Mesenchymal stem cell (in vitro differentiated cells and primary cell): ENCODE results near the gene SETD3.

Experiments
- DNase-seq: peaks from one replicate; pipeline ENCODE4 v3.0.0-alpha.2; 2013
- H2AFZ ChIP-seq: one replicate; pipeline ENCODE4 v1.6.1; 2013; ENCODE audit warnings: low read depth, mild to moderate bottlenecking, control low read depth, inconsistent platforms, low read length, moderate library complexity
- H2AK5ac ChIP-seq: 2 replicates; pipeline ENCODE4 v1.6.1; 2013; ENCODE audit warnings: low read length, moderate library complexity, mild to moderate bottlenecking, inconsistent platforms; ENCODE audit not compliant: severe bottlenecking
- H2BK120ac ChIP-seq: one replicate; pipeline ENCODE4 v1.6.1; 2013; ENCODE audit warnings: low read depth, mild to moderate bottlenecking, inconsistent platforms, low read length, moderate library complexity
- H2BK12ac ChIP-seq, 2 experiments: one replicate each; pipeline ENCODE4 v1.6.1; 2013; ENCODE audit warnings: inconsistent platforms in 2 of 2, low read length in 2 of 2, mild to moderate bottlenecking in 2 of 2, moderate library complexity in 2 of 2, control low read depth in 1 of 2
- H2BK15ac ChIP-seq: one replicate; pipeline ENCODE4 v1.6.1; 2013; ENCODE audit warnings: mild to moderate bottlenecking, low read depth, inconsistent platforms; ENCODE audit not compliant: poor library complexity, severe bottlenecking
- H2BK5ac ChIP-seq: 2 replicates; pipeline ENCODE4 v1.6.1; 2013; ENCODE audit warnings: low read depth, mild to moderate bottlenecking, low read length, control low read depth, inconsistent platforms; ENCODE audit not compliant: poor library complexity, severe bottlenecking
- H3K14ac ChIP-seq, 2 experiments: one replicate each; pipeline ENCODE4 v1.6.1; 2013; ENCODE audit warnings: inconsistent platforms in 2 of 2, low read length in 2 of 2, control low read depth in 1 of 2, mild to moderate bottlenecking in 1 of 2, moderate library complexity in 1 of 2
- H3K18ac ChIP-seq, 2 experiments: one replicate each; pipeline ENCODE4 v1.6.1; 2013; ENCODE audit warnings: inconsistent platforms in 2 of 2, low read length in 2 of 2, control low read depth in 1 of 2, low read depth in 1 of 2, mild to moderate bottlenecking in 1 of 2
- H3K23ac ChIP-seq, 2 experiments: one replicate each; pipeline ENCODE4 v1.6.1; 2013; ENCODE audit warnings: inconsistent platforms in 2 of 2, low read length in 2 of 2, mild to moderate bottlenecking in 2 of 2, moderate library complexity in 2 of 2, control low read depth in 1 of 2
- H3K27ac ChIP-seq: 2 replicates; pipeline ENCODE4 v1.5.1; 2013; ENCODE audit warnings: mild to moderate bottlenecking, moderate library complexity, low read length, control low read depth, inconsistent platforms; ENCODE audit not compliant: poor library complexity, severe bottlenecking
- H3K27me3 ChIP-seq, 2 experiments: 2 replicates each; pipeline versions ENCODE4 v1.6.1 to v1.7.0; 2013; ENCODE audit warnings: low read length in 2 of 2, mild to moderate bottlenecking in 2 of 2, moderate library complexity in 2 of 2, control low read depth in 1 of 2, inconsistent platforms in 1 of 2; ENCODE audit not compliant: control insufficient read depth in 1 of 2, insufficient read depth in 1 of 2
- H3K36me3 ChIP-seq, 2 experiments: 2 replicates each; pipeline versions ENCODE4 v1.6.1 to v1.7.0; 2013; ENCODE audit warnings: low read length in 2 of 2, control low read depth in 1 of 2, inconsistent platforms in 1 of 2, low read depth in 1 of 2, mild to moderate bottlenecking in 1 of 2; ENCODE audit not compliant: insufficient read depth in 2 of 2, control insufficient read depth in 1 of 2
- H3K4ac ChIP-seq, 2 experiments: one replicate each; pipeline ENCODE4 v1.6.1; 2013; ENCODE audit warnings: inconsistent platforms in 2 of 2, low read length in 2 of 2, mild to moderate bottlenecking in 2 of 2, moderate library complexity in 2 of 2, control low read depth in 1 of 2, low read depth in 1 of 2
- H3K4me1 ChIP-seq: 2 replicates; pipeline ENCODE4 v1.6.1; 2013; ENCODE audit warnings: low read depth, low read length, control low read depth; ENCODE audit not compliant: control insufficient read depth, insufficient read depth
- H3K4me2 ChIP-seq: 2 replicates; pipeline ENCODE4 v1.6.1; 2013; ENCODE audit warnings: low read length, mild to moderate bottlenecking, inconsistent platforms; ENCODE audit not compliant: poor library complexity, severe bottlenecking
- H3K4me3 ChIP-seq, 2 experiments: 2 replicates each; pipeline versions ENCODE4 v1.5.1 to v1.7.0; 2013; ENCODE audit warnings: low read length in 2 of 2, mild to moderate bottlenecking in 2 of 2, control low read depth in 1 of 2, low read depth in 1 of 2; ENCODE audit not compliant: insufficient read depth in 1 of 2
- H3K79me1 ChIP-seq: replicated peaks from 2 replicates; pipeline ENCODE4 v1.6.1; 2013; ENCODE audit warnings: mild to moderate bottlenecking, control low read depth, low read length, inconsistent platforms; ENCODE audit not compliant: poor library complexity, severe bottlenecking
- H3K9ac ChIP-seq: 2 replicates; pipeline ENCODE4 v1.7.0; 2013; ENCODE audit warnings: mild to moderate bottlenecking, low read length, moderate library complexity
- H3K9me3 ChIP-seq: 2 replicates; pipeline ENCODE4 v1.7.0; 2013; ENCODE audit warnings: mild to moderate bottlenecking, low read length; ENCODE audit not compliant: control insufficient read depth
- H4K8ac ChIP-seq: one replicate; pipeline ENCODE4 v1.6.1; 2013; ENCODE audit warnings: inconsistent platforms, mild to moderate bottlenecking, low read length, moderate library complexity
- H4K91ac ChIP-seq: one replicate; pipeline ENCODE4 v1.6.1; 2013; ENCODE audit warnings: mild to moderate bottlenecking, low read length, inconsistent platforms
- WGBS: methylation state at CpG from one replicate; pipeline ENCODE4 v1.1.7; 2013; ENCODE audit warnings: mixed read lengths; 5-methylcytosine and 5-hydroxymethylcytosine counted together

Gene SETD3

GRCh38 chr14:99512571-99513182 is 32.0 kb upstream of the SETD3 start:
- Histone ChIP-seq H3K4me3 (no peak overlapping the region), H4K91ac (no peak overlapping the region), H3K18ac (no peak overlapping the region), H3K9ac (no peak overlapping the region), H2BK12ac (no peak overlapping the region), H3K4me1 (peaks cover 8% of the 10 kb centered on the region), H2BK15ac (no peak overlapping the region), H3K14ac (no peak overlapping the region), H2BK5ac (no peak overlapping the region), H3K79me1 (peaks cover 10% of the 10 kb centered on the region), H3K23ac (no peak overlapping the region), H3K4me2 (no peak overlapping the region), H3K36me3 (peaks cover 29 to 69% of the 10 kb centered on the region in 2 experiments), H3K4ac (no peak overlapping the region), H3K9me3 (no peaks in the 10 kb centered on the region), H3K27me3 (peaks cover 0 to 5% of the 10 kb centered on the region in 2 experiments), H3K27ac (no peak overlapping the region), H2AK5ac (no peak overlapping the region), H4K8ac (no peak overlapping the region), H2BK120ac (no peak overlapping the region), H2AFZ (no peak overlapping the region)
- WGBS, result 94% methylated on average over 16 of the region's 16 CpGs
- no peak for DNase-seq

- no peak overlapping the region for H4K91ac ChIP-seq
- peaks cover 8% of the 10 kb centered on the region for H3K4me1 ChIP-seq
- H2AFZ ChIP-seq, result no peak overlapping the region
- no peak overlapping the region for H3K4me3 ChIP-seq
- no peak for DNase-seq
- H3K27me3 ChIP-seq, result peaks cover 0 to under 1% of the 10 kb centered on the region in 2 experiments
- no peak overlapping the region for H2BK120ac ChIP-seq
- peak overlapping the region; percentile 46 for H3K9ac ChIP-seq
- no peak overlapping the region for H3K4ac ChIP-seq
- H3K36me3 ChIP-seq, result peaks cover 35 to 75% of the 10 kb centered on the region in 2 experiments
- no peak overlapping the region for H3K18ac ChIP-seq
- H3K4me2 ChIP-seq, result no peak overlapping the region
- no peak overlapping the region for H3K23ac ChIP-seq
- no peak overlapping the region for H3K27ac ChIP-seq
- H4K8ac ChIP-seq, result no peak overlapping the region
- WGBS, result 96% methylated on average over 9 of the region's 10 CpGs
- H2BK5ac ChIP-seq, result no peak overlapping the region
- H3K14ac ChIP-seq, result no peak overlapping the region
- no peak overlapping the region for H2AK5ac ChIP-seq
- H2BK12ac ChIP-seq, result no peak overlapping the region
- H2BK15ac ChIP-seq, result no peak overlapping the region
- peaks cover 10% of the 10 kb centered on the region for H3K79me1 ChIP-seq
- no peaks in the 10 kb centered on the region for H3K9me3 ChIP-seq
Measured at GRCh38 chr14:99512110-99512449, 31.4 kb upstream of the SETD3 start.

- Histone ChIP-seq H3K9me3 (no peaks in the 10 kb centered on the region), H2AFZ (no peak overlapping the region), H3K4me2 (no peak overlapping the region), H3K4me3 (no peak overlapping the region), H3K27ac (peak overlapping the region; percentile 11), H3K9ac (peak overlapping the region; percentile 46), H3K79me1 (peaks cover 10% of the 10 kb centered on the region), H2BK5ac (no peak overlapping the region), H2AK5ac (peak overlapping the region; percentile 28), H3K14ac (no peak overlapping the region), H2BK120ac (no peak overlapping the region), H3K23ac (no peak overlapping the region), H2BK15ac (no peak overlapping the region), H4K8ac (no peak overlapping the region), H3K27me3 (no peaks in the 10 kb centered on the region), H2BK12ac (no peak overlapping the region), H3K4me1 (peaks cover 8% of the 10 kb centered on the region), H3K4ac (no peak overlapping the region), H3K18ac (no peak overlapping the region), H4K91ac (no peak overlapping the region), H3K36me3 (peaks cover 40 to 79% of the 10 kb centered on the region in 2 experiments)
- WGBS, result 94% methylated on average over 12 of the region's 12 CpGs
- no peak for DNase-seq
Measured at GRCh38 chr14:99511421-99512109, 30.9 kb upstream of the SETD3 start.

GRCh38 chr14:99510556-99511139 is 30.0 kb upstream of the SETD3 start:
- Histone ChIP-seq H3K9ac (peak overlapping the region; percentile 46), H2AK5ac (no peak overlapping the region), H3K4me3 (no peak overlapping the region), H3K14ac (no peak overlapping the region), H3K27me3 (no peaks in the 10 kb centered on the region), H3K9me3 (no peaks in the 10 kb centered on the region), H3K18ac (no peak overlapping the region), H3K23ac (no peak overlapping the region), H3K4me1 (peaks cover 8% of the 10 kb centered on the region), H3K79me1 (peaks cover 13% of the 10 kb centered on the region), H3K27ac (no peak overlapping the region), H2BK5ac (no peak overlapping the region), H3K4ac (no peak overlapping the region), H2BK15ac (no peak overlapping the region), H2BK12ac (no peak overlapping the region), H4K91ac (no peak overlapping the region), H3K36me3 (peaks cover 49 to 85% of the 10 kb centered on the region in 2 experiments), H2AFZ (no peak overlapping the region), H3K4me2 (no peak overlapping the region), H2BK120ac (no peak overlapping the region), H4K8ac (no peak overlapping the region)
- no peak for DNase-seq
- 91% methylated on average over 15 of the region's 15 CpGs for WGBS
